Neutrophil (primary cell): ENCODE results near the gene PDE6A.

ENCODE experiments used
- H3K27ac ChIP-seq: fragments of 200-600 bp; sonication (generic); 2 replicates; pipeline ENCODE4 v1.5.1; 2016; ENCODE audit warnings: mild to moderate bottlenecking, moderate library complexity
- H3K27me3 ChIP-seq: fragments of 200-600 bp; sonication (generic); 2 replicates; pipeline ENCODE4 v1.6.0; 2016; ENCODE audit warnings: mild to moderate bottlenecking
- H3K36me3 ChIP-seq: fragments of 200-600 bp; sonication (generic); 2 replicates; pipeline ENCODE4 v1.5.1; 2017
- H3K4me1 ChIP-seq, 2 experiments: fragments of 200-600 bp in 1 of 2; sonication (generic) in 1 of 2; 1 replicate in 1 of 2; 2 replicates in 1 of 2; pipeline versions ENCODE4 v1.5.1 to v1.6.1; 2013 to 2016; ENCODE audit warnings: low read depth in 1 of 2, low read length in 1 of 2, mild to moderate bottlenecking in 1 of 2, moderate library complexity in 1 of 2; ENCODE audit not compliant: control insufficient read depth in 1 of 2, insufficient read depth in 1 of 2
- H3K4me3 ChIP-seq, 2 experiments: fragments of 200-600 bp in 1 of 2; sonication (generic) in 1 of 2; 1 replicate in 1 of 2; 2 replicates in 1 of 2; pipeline ENCODE4 v1.5.1; 2013 to 2016; ENCODE audit warnings: low read depth in 1 of 2, low read length in 1 of 2, mild to moderate bottlenecking in 1 of 2, moderate library complexity in 1 of 2
- H3K9me3 ChIP-seq: fragments of 200-600 bp; sonication (generic); 2 replicates; pipeline ENCODE4 v1.5.1; 2016
- TF ChIP-seq, protein P1 (sequence below): fragments of 200-600 bp; sonication (generic); IDR thresholded peaks from 2 replicates; pipeline ENCODE4 v1.5.1; 2016; ENCODE audit warnings: antibody characterized with exemption

Gene PDE6A

DNA sequence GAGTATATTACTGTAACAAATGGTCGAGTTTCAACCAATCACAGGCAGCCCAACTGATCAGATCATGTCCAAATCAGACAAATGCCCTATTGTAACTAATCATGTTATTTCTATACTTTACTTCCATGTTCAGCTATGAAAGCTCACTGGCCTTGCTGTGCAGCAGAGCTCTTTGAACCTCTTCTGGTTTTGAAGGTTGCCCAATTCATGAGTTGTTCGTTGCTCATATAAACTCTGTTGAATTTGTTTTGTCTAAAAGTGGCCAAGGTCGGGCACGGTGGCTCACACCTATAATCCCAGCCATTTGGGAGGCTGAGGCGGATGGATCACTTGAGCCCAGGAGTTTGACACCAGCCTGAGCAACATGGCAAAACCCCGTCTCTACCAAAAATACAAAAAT lies 21.6 kb downstream of the PDE6A start:
- Histone ChIP-seq H3K4me1 (no peaks in the 10 kb centered on the region), H3K36me3 (no peaks in the 10 kb centered on the region), H3K27ac (no peak overlapping the region), H3K9me3 (no peaks in the 10 kb centered on the region), H3K4me3 (no peak overlapping the region), H3K27me3 (no peaks in the 10 kb centered on the region)
- TF ChIP-seq, protein P1, sequence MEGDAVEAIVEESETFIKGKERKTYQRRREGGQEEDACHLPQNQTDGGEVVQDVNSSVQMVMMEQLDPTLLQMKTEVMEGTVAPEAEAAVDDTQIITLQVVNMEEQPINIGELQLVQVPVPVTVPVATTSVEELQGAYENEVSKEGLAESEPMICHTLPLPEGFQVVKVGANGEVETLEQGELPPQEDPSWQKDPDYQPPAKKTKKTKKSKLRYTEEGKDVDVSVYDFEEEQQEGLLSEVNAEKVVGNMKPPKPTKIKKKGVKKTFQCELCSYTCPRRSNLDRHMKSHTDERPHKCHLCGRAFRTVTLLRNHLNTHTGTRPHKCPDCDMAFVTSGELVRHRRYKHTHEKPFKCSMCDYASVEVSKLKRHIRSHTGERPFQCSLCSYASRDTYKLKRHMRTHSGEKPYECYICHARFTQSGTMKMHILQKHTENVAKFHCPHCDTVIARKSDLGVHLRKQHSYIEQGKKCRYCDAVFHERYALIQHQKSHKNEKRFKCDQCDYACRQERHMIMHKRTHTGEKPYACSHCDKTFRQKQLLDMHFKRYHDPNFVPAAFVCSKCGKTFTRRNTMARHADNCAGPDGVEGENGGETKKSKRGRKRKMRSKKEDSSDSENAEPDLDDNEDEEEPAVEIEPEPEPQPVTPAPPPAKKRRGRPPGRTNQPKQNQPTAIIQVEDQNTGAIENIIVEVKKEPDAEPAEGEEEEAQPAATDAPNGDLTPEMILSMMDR: no peak

DNA sequence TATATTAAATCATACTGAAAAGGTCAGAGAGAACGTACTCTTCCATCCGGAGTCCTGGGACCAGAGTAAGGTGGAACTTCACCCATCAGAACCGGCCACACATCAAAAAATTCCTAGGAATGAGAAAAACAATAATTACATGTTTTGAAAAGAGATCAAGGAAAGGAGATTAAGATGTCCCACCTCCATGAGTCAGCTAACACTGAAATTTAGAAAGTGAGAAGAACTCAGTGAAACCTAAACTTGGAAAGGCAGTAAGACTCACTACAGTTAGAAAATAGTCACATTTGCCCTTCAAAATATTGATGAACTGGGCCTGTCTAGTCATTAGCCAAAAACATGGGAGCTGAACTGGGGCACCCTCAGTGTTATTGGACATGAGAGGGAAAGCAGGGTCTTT lies 23.0 kb downstream of the PDE6A start:
- Histone ChIP-seq H3K36me3 (no peaks in the 10 kb centered on the region), H3K4me1 (no peaks in the 10 kb centered on the region), H3K4me3 (no peak overlapping the region), H3K27me3 (no peaks in the 10 kb centered on the region), H3K27ac (no peak overlapping the region), H3K9me3 (no peaks in the 10 kb centered on the region)
- TF ChIP-seq, protein P1: no peak

DNA sequence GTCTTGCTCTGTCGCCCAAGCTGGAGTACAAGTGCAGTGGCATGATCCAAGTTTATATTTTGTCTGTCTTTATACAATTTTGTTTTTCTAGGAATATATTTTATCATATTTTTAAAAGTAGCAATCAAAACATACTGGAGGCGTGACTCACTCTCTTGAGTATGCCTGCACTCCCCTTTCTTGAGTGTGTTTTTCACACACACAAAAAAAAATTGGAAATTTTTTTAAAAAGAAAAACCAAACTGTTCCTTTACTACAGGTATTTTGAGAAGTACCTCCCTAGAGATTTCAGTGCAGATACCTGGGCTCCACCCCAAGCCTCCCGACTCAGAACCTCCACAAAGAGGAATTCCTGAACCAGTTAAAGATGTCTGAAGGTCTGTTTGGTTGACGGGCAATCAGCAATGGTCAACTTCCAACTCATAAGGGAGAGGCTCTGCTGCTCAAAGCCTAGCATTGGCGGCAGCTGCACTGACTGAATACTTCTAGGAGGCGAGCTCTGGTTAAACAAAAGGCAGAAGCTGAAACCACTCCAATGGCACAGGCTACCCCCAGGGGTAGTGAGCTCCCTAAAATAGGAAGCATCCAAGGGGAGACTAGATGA lies 27.4 kb downstream of the PDE6A start:
- no peaks in the 10 kb centered on the region for H3K9me3 ChIP-seq
- H3K27ac ChIP-seq: no peak overlapping the region
- H3K4me1 ChIP-seq: no peaks in the 10 kb centered on the region
- no peaks in the 10 kb centered on the region for H3K36me3 ChIP-seq
- TF ChIP-seq, protein P1: no peak
- H3K4me3 ChIP-seq: no peak overlapping the region
- no peaks in the 10 kb centered on the region for H3K27me3 ChIP-seq

DNA sequence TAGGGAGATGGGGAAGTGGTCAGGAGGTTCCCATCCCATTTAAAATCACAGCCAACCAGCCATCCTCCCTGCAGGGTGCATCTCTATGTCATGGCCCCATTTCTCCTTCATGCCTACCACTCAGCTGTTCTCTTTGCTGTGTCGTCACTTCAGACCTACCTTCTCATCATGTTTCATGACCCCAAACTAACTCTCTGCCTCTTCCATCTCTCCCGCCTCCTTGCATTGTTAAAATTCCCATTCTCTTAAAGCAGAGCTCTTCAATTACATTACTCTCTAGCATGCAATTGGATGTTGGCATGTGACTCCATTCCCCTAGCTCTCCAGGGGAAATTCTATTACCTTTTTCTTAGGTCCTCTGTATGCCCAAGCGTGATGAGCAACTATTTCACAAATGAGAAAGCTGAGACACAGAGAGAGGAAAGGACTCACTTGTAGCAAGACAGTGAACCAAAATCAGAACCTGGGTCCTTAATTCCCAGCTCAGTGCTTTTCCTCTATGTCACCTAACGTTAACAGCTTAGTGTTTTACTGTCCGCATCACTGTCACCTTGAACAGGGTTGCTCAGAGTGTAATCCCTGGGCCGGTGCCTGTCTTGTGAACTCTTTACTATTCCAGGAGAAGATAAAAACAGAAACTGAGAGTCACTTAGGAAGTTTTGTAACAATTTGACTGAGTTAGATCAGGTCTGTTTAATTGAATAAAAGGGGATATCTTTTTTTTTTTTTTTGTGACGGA lies 28.1 kb downstream of the PDE6A start:
- Histone ChIP-seq H3K36me3 (no peaks in the 10 kb centered on the region), H3K4me1 (no peaks in the 10 kb centered on the region), H3K4me3 (no peak overlapping the region), H3K9me3 (no peaks in the 10 kb centered on the region), H3K27me3 (no peaks in the 10 kb centered on the region), H3K27ac (no peak overlapping the region)
- TF ChIP-seq, protein P1: no peak

DNA sequence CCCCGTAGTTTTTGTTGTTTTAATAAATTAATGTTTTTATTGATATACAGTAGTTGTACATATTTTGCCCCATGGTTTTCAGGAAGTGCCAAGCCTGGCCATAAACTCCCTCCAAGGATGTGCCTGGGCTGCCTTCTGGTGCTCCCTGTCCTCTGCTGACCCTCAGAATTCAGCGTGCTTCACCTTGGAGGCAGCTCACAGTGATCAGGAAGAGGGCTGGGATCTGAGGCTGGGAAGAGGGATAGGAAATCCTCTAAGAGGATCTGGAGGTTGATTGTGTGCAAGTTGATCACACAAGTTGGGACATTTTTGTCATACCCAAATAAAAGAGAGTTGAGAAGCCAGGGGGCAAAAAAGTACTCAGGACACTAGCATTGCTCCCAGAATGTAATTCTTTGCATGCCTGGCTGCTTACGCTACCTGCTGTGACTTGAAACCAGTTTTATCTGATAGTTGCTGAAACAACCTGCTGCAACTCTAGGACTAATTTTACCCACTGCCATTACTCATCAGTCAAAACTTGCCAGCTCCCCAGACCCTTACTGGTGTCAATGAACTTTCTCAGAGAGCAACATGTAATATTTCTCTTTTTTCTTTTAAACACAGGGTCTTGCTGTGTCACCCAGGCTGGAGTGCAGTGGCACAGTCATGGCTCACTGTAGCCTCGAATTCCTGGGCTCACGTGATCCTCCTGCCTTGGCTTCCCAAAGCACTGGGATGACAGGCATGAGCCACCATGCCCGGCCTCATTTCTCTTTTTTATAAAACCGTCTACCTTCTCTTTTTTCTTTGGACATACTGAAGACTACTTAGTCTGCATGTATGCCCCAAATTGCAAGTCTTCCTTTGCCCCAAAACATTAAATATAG lies 29.0 kb downstream of the PDE6A start:
- Histone ChIP-seq H3K27me3 (no peaks in the 10 kb centered on the region), H3K4me1 (no peaks in the 10 kb centered on the region), H3K27ac (no peak overlapping the region), H3K4me3 (no peak overlapping the region), H3K36me3 (no peaks in the 10 kb centered on the region), H3K9me3 (no peaks in the 10 kb centered on the region)
- TF ChIP-seq, protein P1: no peak
